GM10847 (cell line): Measurements from ENCODE around the gene CUX1.

Experiments
- POLR2A ChIP-seq: IDR thresholded peaks from 2 replicates; pipeline ENCODE4 v1.6.1; 2011; ENCODE audit not compliant: insufficient read length; ENCODE audit errors: extremely low read depth

The CUX1 gene

DNA sequence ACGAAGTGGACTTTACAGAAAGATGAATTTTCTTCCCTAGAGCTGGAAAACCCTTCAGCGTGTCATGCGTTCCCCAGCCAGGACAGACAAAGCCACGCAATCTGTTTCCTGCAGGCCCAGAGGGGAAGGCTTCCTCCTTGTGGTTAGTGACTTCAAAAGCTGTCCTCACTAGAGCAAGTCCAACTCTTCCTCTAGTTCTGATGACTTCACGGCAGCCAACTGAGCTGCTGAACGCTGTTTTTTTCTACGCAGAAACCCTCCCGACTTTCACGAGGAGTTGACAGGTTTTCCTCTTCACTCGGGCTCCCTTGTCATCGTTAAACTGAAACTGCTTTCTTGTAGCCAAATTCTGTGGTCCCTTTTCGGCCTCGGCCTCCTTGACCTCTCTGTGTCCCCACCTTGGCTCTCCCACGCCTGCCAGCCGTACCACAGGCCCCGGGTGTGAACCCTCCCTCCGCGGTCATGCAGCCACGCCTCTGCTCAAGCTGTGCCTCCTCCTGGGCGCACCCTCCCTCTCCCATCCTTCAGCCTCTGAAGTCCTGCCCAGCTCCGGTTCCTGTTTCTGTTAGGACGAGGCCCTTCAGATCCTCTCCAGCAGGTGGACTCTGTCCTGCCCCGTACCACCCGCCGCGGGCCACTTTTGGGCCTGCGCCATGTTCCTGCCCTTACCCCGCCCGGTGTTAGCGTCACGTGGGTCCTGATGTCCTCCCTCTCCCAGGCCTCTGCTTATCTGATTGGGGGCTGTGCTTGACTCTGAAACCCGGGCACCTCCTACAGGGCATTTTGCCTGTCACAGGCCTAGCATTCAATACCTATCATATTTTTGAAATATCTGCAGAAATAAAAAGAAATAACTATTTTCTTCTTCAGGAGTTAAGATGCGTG lies 39.3 kb downstream of the CUX1 start:
- TF ChIP-seq POLR2A, result no peak

DNA sequence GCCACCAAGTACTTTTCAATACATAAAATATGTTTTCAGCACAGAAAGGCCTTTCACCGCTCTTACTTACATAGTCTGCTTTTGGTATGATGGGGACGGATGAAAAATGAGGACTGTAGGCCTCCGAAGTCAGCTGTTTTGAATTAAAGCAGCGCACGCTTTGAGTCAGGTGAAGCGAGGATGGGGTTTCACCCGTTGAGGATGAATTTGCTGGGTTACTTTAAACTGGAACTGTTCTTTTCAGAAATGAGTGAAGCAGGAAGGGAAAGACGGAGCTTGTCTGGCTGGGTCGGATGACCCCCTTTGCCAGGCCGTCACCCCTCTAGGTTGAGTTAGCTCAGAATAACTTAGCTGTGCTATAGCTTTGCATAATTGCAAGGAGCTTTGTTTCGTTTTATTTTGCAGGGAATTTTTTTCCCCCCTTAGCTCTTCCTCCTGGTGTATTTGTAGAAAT lies 40.0 kb downstream of the CUX1 start:
- no peak for TF ChIP-seq POLR2A

DNA sequence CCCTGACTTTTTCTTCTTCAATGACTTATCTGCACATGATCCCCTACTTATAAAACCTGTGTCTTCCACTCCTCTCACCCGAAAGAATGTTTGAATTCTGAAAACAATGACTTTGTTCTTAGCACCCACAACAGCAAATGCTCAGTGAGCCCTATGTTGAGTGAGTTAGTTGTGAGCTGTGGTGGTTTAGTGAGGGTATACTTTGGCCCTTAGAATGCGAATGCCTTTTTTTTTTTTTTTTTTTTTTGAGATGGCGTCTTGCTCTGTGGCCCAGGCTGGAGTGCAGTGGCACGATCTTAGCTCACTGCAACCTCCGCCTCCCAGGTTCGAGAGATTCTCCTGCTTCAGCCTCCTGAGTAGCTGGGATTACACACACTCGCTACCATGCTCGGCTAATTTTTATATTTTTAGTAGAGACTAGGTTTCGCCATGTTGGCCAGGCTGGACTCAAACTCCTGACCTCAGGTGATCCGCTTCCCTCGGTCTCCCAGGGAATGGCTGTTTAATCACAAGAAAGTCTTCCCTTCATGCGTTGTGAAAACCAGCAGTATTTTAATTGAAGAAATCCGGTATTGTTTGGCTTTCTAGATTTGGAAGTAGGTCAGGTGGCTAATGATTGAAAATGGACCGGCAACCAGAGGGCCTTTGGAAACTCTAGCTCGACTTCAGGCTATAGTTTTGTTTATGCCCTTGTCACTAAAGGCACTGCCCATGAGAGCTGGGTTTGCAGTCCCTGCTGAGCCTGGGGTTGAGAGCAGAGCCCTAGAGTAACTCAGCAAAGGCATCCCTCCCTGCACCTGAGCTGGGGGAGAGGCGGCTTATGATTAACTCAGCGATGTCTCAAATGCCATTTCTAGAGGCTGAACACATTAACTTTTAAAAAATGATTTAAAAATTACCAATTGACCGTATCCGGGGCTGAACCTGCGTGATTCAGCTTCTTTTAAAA lies 41.3 kb downstream of the CUX1 start:
- TF ChIP-seq POLR2A, result no peak

DNA sequence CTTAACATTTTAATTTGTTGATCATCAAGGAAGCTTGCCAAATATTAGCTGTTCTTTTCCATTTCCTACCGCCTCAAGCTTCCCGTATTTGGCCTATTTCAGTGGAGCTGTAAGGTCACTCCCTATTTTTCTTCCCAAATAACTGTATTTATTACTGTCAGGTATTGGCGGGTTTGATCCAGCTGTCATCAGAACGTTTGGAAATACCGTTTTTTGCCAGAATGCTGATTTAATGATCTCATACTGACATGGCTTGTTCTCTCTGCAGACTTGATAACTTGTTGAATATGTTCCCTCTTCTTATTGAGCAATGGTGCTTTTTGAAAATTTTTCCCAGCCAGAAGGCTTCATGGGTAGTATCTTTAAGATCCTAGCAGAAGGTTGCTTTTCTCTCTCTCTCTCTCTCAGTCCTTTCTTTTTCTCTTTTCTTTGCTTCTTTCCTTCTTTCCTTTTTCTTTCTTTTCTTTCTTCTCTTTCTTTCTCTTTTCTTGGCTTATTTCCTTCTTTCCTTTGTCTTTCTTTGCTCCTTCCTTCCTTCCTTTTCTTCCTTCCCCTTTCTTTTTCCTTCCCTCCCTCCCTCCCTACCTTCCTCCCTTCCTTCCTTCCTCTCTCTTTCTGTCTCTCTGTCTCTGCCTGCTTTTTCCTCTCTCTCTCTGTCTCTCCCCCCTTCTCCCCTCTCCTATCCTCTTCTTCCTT lies 42.1 kb downstream of the CUX1 start:
- TF ChIP-seq POLR2A, result no peak

DNA sequence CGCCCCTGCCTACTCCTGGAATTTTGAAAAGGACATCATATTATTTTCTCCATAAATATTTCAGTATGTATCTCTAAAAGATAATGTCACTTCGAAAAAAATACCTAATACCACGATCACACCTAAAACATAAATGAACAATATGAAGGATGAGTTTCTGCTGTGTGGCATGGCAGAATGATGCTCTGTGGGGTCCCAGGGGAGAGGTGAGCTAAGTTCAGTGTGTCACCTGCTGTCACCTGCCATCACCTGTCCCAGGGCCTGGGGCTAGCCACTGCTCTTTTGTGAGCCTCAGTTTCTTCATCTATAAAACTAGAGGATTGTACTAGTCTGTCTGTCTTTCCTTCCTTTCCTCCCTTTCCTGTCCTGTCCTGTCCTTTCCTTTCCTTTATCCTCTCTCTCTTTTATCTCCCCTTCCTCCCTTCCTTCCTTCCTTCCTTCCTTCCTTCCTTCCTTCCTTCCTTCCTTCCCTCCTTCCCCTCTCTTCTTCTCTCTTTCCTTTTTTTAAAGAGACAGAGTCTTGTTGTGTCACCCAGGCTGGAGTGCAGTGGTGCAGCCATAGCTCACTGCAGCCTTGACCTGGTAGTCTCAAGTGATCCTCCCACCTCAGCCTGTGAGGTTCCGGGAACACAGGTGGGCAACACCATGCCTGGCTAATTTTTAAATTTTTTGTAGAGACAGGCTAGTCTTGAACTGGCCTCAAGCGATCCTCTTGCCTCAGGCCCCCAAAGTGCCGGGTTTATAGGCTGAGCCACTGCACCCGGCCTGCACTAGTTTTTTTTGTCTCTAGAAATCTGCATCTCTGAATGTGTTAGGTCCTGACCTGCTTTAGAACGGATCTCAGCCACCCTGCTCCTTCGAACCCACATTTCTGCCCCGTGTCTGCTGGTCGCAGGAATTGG lies 43.1 kb downstream of the CUX1 start:
- no peak for TF ChIP-seq POLR2A

DNA sequence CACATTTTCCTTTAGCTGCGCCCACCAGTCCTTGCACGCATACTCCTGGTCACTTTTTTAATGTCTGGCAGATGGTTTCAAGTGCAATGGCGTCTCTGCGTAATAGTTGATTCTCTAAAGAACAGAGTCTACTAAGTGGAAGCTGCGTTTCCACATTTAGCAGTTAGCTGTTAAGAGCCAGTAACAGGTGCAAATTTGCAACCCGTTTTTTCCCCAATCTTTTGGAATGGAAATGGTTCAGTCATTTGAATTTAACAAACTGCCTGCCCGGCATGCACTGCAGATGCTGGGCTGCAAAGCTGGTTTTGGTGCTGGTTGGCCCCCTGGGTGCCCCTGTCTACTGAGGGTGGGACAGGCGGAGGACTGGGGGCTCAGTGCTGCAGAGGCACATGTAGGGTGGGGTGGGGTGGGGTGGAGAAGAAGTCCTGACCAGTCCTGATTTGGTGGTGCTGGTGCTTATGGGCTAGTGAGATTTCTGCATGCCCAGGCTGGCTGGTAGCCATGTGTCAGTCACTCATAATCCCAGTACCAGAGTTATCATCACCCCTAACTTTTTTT lies 43.9 kb downstream of the CUX1 start:
- no peak for TF ChIP-seq POLR2A

DNA sequence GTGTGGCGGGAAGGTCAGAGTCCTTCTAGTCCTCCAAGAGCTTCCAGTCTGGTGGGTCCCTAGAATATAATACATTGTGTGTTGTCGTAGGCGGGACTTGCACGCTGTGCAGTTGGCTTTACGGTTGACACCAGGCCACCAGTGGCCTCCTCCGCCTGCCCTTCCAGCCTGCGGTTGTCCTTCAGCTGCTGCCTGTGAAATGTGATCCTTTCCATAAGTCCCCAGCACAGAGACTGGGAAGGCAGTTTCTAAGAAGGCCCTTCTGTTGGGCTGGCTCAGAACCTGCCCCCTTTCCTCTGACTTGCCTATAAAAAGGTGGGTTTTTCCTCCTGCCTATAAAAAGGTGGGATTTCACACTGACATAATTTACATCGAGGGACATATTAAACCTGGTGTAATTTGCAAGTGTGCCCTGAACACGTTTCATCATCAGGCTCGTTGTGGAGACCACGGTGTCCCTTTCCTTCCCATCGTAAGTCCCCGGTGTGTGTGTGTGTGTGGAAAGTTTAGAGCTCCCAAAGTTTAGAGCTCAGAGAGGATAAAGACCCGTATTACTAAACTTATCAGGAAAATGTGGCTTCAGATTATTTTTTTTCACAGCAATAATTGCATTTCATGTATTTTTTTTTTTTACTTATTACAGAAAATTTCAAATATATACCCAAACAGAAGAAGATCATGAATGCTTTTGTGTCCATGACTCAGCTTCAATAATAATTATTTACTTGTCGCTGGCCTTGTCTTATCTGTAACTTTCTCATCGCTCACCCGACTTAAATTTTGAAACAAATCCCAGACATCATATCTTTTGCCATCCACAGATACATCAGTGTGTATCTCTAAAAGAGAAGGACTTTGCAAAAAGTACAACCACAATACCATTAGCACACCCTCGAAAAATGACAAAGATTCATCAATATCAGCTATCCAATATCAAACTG lies 45.1 kb downstream of the CUX1 start:
- no peak for TF ChIP-seq POLR2A

DNA sequence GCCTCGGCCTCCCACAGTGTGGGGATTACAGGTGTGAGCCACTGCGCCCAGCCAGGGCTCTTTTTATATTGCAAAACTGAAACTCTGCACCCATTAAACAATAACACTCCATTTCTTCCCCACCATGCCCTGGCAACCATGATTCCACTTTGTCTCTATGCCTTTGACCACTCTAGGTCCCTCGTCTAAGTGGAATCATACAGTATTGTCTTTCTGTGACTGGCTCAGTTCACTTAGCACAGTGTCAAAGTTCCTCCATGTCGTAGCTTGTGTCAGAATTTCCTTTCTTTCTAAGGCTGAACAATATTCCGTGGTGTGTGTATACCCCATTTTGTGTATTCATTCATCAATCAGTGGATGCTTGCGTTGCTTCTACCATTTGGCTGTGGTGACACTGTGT lies 46.2 kb downstream of the CUX1 start:
- no peak for TF ChIP-seq POLR2A

DNA sequence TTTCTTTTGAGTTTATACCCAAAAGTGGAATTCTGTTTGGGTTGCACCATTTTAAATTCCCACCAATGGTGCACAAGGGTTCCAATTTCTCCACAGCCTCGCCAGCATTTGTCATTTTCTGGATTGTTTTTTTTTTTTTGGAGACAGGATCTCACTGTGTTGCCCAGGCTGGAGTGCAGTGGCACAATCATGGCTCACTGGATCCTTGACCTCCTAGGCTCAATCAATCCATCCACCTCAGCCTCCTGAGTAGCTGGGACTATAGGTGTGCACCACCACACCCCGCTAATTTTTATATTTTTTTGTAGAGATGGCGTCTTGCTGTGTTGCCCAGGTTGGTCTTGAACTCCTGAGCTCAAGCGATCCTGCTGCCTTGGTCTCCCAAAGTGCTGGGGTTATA lies 46.6 kb downstream of the CUX1 start:
- TF ChIP-seq POLR2A, result no peak

DNA sequence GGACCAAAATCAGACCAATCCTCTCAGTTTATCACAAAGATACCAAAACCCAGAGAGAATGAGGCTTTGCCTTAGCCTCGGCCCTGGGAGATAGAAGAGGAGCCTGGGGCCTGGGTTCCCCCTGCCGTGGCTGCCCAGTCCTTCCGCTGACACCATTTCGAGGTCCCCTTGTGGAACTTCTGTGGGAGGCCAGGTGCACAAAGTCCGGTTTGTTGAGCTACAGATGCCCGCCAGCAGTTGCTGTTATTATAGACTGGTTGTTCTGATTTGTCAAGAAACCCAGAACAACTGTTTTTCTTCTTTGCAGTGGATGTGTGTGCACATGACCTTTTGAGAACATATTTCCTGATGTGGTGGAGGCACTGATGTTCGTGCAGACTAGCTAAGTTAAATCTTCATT lies 47.6 kb downstream of the CUX1 start:
- TF ChIP-seq POLR2A, result no peak

DNA sequence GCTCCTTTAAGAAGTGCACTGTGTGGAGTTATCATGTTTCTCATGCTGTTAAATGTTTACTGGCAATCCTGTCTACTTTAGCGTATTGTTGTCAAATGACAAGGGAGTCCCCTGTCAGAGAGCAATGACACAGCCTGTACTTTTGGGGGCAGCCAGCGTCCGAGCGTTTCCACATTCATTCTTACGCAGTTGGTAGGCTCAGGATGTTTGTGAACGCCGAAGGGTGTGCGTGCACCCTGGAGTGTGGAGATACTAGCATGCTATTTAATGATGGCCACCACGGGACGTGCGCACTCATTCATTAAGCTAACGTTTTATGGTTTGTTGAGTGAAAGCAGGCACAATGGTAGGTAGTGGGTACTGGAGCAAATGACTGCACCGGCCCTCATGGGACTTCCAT lies 48.0 kb downstream of the CUX1 start:
- TF ChIP-seq POLR2A, result no peak

DNA sequence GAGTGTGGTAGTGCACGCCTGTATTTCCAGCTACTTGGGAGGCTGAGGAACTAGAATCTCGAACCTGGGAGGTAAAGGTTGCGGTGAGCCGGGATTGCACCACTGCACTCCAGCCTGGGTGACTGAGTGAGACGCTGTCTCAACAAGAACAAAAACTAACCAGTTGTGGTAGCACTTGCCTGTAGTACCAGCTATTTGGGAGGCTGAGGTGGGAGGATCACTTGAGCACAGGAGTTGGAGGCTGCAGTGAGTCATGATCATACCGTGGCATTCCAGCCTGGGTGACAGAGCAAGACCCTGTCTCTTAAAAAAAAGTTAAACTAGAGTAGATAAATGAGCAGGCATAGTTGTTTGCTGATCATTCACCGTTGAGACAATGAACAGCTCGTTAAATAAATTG lies 48.9 kb downstream of the CUX1 start:
- TF ChIP-seq POLR2A, result no peak

DNA sequence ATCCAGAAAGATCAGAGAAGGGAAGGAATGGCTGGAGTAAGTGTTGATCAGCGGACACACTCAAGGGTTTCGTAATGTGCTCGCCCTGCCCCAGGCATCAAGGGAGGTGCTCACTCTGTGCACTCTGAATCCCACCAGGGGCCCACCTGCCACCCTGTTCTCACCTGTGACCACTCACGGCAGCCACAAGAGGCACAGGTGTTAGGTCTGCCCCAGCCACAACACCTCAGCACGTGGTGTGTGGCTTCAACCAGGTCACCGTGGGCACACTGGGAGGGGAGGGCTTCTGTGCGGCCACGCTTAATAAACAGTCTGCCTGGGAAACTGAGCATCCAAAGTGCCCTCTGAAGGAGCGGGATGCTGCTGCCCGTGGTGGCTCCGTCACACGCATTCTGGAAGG lies 49.8 kb downstream of the CUX1 start:
- TF ChIP-seq POLR2A, result no peak
